ENCODE results near the gene LAMA3.

DNA sequence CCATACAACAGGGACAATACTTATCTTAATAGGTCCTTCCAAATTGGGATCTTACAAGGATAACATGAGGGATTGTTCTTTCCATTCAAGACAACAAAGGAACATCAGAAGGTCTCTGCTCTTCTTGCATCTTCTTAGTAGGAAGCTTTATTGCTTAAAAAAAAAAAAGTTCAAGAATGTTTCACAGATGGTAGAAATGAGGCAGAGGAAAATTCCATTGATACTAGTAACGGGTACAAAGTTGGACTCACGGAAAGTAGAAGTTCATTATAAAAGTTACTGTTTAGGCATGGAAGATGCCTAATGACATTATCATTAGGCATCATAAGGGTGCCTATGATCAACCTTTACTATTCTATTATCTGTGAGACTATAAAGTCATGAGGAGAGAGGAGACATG, 136.2 kb downstream of the LAMA3 start:
- TF ChIP-seq POLR2A (IDR thresholded peaks at IDR 0.05; ENCODE audit: low read length) (no peak), GATA1 (IDR thresholded peaks at IDR 0.05; ENCODE audit: low read depth, low read length) (no peak)

All from erythroblast (primary cell).